ENCODE results near the gene RANBP9.

GRCh38 chr6:13672904-13673303 is 38.7 kb downstream of the RANBP9 start:
- TF ChIP-seq IFI16 (CRISPR knock-in tag; IDR thresholded peaks at IDR 0.05) (no peak), YBX1 (IDR thresholded peaks at IDR 0.05) (0 out of 2 replicates have a peak, but pooled peaks have one; percentile 23)

Measured in K562 (cell line).